ENCODE results near the gene GPBP1.

- no peak for TF ChIP-seq CTCF (IDR thresholded peaks at IDR 0.05)
- no peak for TF ChIP-seq TAF1 (IDR thresholded peaks at IDR 0.05; ENCODE audit: borderline replicate concordance, low read depth, low read length)
- TF ChIP-seq RFX5 (IDR thresholded peaks at IDR 0.05; ENCODE audit: low read length), result no peak
- TF ChIP-seq, protein P1, sequence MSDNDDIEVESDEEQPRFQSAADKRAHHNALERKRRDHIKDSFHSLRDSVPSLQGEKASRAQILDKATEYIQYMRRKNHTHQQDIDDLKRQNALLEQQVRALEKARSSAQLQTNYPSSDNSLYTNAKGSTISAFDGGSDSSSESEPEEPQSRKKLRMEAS (IDR thresholded peaks at IDR 0.05; ENCODE audit: low read depth), result no peak
- TF ChIP-seq GATA2 (CRISPR knock-in tag; IDR thresholded peaks at IDR 0.05), result no peak
- no peak for TF ChIP-seq REST (IDR thresholded peaks at IDR 0.05; ENCODE audit: low read depth, low read length)
- TF ChIP-seq POLR2AphosphoS5 (IDR thresholded peaks at IDR 0.05; ENCODE audit: low read depth, low read length), result no peak
- no peak for TF ChIP-seq SMC3 (IDR thresholded peaks at IDR 0.05; ENCODE audit: low read depth, low read length)
- no peak for TF ChIP-seq TEAD4 (IDR thresholded peaks at IDR 0.05; ENCODE audit: borderline replicate concordance, insufficient read depth)
- no peak for TF ChIP-seq FOXJ3 (CRISPR knock-in tag; IDR thresholded peaks at IDR 0.05)
- no peak for TF ChIP-seq USF1 (IDR thresholded peaks at IDR 0.05; ENCODE audit: borderline replicate concordance, low read depth)
- TF ChIP-seq EP300 (IDR thresholded peaks at IDR 0.05; ENCODE audit: borderline replicate concordance in 1 of 2, low read depth in 1 of 2, low read length in 1 of 2), result no peak
- TF ChIP-seq MXI1 (IDR thresholded peaks at IDR 0.05; ENCODE audit: low read depth, low read length), result no peak
These were observed 1.2 kb upstream of the GPBP1 start for GRCh38 chr5:57172466-57173318.
